ENCODE results near the gene EIPR1.

The EIPR1 gene

DNA sequence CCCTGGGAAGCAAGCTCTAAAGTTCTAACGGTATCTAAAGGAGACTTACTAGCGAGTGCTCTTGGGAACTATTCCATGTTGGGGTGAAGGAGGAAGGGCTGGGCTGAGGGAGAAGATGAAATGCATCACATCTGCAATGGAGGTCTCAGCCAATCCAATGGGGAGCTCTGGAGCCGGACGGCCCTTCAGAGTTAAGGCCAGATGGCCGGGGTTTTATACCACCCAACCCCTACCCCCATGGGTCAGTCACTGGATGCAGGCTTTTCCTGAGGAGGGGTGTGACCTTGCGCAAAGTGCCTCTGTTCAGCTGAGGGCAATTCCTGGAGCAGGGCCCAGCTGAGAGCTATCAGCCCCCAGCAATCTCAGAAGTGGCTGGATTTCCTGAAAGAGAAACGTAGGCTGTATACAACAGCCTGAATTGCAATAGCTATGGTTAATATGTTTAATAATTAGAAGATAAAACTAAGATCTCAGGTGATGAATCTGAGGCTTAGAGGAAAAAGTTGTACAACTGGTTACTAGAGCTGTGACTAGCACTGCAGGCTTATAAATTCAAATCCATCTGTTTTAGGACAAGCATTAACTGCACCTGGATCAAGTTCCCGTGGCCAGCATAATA is 21.6 kb downstream of the EIPR1 start:
- no peak for DNase-seq

DNA sequence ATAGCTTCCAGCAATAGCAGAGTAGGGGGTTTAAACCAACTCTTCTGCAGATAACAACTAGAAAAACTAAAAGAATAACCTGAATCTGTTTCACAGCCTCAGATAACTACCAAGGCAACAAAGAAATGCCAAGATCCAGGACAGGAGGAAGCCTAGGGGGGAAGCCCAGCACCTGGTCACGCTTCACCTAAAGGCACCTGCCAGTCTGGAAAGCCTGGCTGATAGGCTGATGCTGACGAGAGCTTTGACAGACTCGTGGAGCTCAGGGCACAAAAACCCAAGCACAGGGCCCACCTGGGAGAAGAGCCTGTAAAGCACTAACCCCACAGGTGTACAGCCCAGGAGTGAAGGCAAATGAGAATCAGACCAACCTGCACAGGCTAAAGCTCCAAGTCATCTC is 22.6 kb downstream of the EIPR1 start:
- no peak for DNase-seq

GRCh38 chr2:3349211-3349693 is 28.4 kb downstream of the EIPR1 start:
- DNase-seq: no peak

DNA sequence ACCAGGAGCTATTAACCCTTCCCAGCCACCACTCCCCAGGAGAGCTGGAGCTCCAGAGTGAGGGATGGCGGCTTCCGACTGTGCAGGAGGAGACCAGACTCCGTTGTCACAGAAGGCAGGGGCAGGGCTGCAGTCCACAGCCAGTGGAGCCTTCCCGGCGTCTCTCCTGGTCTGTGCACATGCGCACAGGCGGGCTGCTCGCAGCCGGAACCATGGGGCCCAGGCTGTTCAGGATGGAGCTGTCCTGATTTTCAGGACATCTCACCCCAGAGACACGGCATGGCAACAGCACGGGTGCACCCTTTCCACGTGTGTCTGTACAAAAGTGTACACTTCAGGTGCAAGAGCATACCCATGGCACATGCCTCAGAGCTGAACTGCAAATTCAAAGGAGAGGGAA is 28.9 kb downstream of the EIPR1 start:
- no peak for DNase-seq

DNA sequence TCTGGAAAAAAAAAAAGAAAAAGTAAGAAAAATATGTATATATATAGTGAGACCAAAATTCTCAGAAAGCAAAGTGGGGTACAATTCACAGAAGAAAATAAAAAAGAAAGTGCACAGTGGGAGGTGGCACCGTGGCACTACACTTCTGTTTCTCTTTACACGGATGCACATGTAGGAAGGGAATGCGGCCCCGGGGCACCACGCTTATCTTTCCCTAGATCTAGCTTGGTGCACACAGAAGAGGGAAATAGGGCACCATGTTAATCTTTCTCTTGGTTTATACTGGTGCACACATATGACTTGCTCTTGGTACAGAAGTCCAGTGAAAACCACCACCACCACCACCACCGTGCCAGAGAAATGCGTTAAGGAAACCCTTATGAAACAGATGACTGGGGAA is 32.0 kb downstream of the EIPR1 start:
- no peak for DNase-seq

- no peak for DNase-seq
These were observed 32.7 kb downstream of the EIPR1 start for GRCh38 chr2:3344897-3345296.

DNA sequence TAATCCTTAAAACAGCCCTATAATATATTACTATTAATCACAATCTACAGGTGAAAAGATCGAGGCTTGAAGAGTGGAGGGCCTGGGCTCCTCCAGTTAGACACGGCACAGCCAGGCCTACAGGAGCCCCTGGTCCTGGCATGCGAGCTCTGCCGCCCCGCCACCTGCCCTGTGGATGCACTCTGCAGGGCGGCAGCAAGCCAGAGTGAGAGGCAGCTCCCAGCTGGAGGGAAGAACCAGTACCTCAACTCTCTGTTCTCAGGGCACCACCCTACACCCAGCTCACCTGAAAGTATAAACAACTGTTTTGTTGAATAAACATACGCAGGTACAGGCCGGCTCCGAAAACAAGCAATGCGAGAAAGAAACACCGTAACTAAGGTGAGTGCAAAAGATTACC is 34.6 kb downstream of the EIPR1 start:
- no peak for DNase-seq

GRCh38 chr2:3342324-3342723 is 35.3 kb downstream of the EIPR1 start:
- no peak for DNase-seq

DNA sequence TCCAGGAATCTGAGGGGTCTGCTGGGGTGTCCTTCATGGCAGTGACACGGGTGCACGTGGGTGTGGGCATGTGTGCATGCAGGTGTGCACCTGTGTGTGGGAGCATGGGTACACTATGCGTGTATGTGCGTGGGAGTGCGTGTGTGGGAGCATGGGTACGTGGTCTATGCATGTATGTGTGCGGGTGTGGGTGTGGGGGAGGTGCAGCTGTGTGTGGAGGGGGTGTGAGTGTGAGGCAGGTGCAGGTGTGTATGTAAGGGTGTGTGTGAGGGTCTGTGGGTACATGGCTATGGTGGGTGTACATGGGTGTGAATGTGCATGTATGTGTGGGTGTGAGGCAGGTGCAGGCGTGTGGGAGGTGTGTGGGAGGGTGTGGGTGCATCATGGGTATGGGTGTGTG is 36.3 kb downstream of the EIPR1 start:
- DNase-seq: no peak

GRCh38 chr2:3340144-3340543 is 37.5 kb downstream of the EIPR1 start:
- no peak for DNase-seq

DNA sequence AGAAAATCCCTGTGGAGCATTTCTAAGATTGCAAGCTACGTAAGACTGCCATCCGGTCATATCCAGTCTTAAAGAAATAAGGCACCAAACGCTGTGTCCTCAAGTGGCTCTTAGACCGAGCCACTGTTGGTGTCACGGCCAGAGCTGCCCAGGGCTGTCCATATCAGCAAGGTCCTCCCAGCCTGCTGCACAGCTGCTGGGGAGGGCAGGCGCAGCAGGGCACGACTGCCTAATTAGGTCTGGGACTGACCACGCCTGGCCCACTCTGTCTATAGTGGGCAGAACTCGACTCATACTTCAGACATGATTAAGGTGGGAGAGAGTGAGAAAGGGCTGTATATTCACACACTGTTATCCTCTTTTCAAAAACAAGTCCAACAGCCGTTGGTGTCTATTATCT is 39.3 kb downstream of the EIPR1 start:
- DNase-seq: no peak

DNA sequence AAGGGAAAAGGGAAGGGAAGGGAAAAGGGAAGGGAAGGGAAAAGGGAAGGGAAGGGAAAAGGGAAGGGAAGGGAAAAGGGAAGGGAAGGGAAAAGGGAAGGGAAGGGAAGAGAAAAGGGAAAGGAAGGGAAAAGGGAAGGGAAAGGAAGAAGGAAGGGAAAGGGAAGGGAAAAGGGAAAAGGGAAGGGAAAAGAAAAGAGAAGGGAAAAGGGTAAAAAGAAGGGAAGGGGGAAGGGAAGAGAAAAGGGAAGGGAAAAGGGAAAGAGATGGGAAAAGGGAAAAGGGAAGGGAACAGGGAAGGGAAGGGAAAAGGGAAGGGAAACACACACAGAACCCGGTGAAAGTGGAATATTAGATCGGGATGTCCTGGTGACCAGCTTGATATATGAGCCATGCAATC is 40.8 kb downstream of the EIPR1 start:
- no peak for DNase-seq

GRCh38 chr2:3334392-3335345 is 42.9 kb downstream of the EIPR1 start:
- DNase-seq: no peak

- no peak for DNase-seq
These were observed 45.5 kb downstream of the EIPR1 start for GRCh38 chr2:3332133-3332532.

GRCh38 chr2:3329491-3329890 is 48.1 kb downstream of the EIPR1 start:
- no peak for DNase-seq

DNA sequence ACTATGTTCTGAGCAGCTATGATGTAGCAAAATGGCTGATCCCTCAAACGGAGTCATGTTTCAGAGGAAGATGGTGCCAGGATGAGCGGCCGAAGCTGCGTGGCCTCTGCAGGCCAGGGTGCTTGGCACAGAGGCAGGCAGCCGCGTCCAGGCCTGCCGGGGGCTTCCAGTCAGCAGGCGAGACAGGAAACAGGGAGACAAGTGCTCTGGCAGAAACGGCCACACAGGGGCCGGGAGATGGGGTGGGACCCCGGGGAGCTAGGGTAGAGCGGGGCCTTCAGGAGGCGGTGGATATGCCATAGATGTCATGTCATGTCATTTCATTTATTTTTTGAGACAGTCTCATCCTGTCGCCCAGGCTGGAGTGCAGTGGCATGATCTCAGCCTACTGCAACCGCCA is 50.7 kb downstream of the EIPR1 start:
- no peak for DNase-seq

GRCh38 chr2:3326182-3326537 is 51.5 kb downstream of the EIPR1 start:
- no peak for DNase-seq

GRCh38 chr2:3325458-3326181 is 52.0 kb downstream of the EIPR1 start:
- no peak for DNase-seq

DNA sequence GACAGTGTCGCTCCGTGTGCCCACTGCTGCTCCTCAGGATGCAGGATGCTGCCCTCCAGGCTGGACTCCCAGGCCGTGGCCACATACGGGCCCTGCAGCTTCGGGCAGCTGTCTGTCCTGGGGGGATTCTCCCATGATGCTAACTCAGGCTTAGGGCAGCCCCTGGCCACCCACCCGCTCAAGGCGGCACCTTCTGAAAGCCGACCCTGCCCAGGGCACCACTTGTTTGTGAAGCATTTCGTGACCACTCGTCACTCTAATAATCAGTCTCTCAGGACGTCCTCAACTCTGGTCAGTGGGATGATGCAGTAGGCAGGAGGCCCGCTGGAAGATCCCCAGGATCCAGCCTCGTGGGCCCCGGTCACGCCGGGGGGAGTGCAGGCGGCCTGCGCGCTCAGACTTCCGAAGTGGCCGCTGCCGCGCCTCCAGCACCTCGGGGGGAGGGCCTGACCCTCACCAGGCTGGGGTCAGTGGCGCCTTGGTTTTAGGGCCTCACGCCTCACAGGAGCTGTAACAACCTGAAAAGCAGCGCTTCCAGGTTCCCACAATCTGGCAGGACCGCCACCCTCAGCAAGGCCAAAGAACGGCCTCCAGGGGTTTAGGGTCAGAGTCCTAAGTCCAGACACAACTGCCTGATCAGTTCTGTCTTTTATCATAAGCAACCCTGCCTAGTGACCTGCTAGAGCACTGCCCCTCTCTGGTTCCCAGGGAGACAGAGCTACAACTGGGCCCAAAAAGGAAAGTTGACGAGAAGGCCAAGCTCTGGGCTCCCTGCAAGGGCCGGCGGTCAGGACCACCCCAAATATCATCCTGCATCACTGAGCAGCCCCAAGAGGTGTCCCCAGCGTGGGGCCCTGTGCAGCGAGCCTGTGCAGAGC is 53.0 kb downstream of the EIPR1 start:
- no peak for DNase-seq

GRCh38 chr2:3324036-3324386 is 53.6 kb downstream of the EIPR1 start:
- no peak for DNase-seq

GRCh38 chr2:3323360-3324035 is 54.1 kb downstream of the EIPR1 start:
- DNase-seq: no peak

DNA sequence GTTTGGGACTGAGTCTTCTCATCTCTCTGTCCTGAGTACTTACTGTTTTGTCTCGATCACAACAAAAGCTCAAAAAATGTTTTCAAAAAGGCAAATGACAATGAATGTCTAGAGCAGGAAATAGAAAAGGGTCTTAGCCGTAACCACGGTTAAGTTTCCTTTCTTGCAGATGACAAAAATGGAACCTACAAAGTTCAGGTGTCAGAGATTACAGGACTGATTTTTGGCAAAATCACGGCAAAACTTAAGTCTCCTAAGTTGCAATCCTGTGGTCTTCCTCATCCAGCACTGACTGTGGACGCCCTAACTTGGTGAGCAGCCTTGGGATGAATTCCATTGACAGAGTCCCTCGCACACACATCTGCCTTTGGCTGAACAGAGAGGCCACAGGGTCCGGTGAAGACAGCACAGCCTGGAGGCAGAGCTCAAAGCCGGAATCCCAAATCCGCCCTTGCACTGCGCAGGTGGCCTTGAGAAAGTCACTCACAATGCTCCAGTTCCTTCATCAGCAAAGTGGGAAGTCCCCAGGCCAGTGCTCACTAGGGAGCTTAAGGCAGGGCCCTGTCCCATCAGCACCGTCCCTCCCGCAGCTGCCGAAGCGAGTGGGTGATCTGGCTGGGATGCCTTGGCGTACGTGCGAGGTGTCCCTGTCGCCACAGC is 55.2 kb downstream of the EIPR1 start:
- DNase-seq: no peak

All from fibroblast of skin of right quadriceps (primary cell).